GM19467 (cell line): Measurements from ENCODE around the gene RABEP2.
"Not testable (repeated sequence)": the region's sequence is repeated elsewhere in the genome, so short reads cannot be mapped to it uniquely, and the experiment has no call there.

ENCODE experiments used
- ATAC-seq: cut with Tn5 transposase; IDR thresholded peaks from one replicate; pipeline ENCODE4 v1.9.1; 2021; ENCODE audit warnings: mild to moderate bottlenecking, moderate library complexity; ENCODE audit not compliant: unreplicated experiment

Gene RABEP2

GRCh38 chr16:28933171-28933570 is 8.1 kb upstream of the RABEP2 start:
- no peak for ATAC-seq

DNA sequence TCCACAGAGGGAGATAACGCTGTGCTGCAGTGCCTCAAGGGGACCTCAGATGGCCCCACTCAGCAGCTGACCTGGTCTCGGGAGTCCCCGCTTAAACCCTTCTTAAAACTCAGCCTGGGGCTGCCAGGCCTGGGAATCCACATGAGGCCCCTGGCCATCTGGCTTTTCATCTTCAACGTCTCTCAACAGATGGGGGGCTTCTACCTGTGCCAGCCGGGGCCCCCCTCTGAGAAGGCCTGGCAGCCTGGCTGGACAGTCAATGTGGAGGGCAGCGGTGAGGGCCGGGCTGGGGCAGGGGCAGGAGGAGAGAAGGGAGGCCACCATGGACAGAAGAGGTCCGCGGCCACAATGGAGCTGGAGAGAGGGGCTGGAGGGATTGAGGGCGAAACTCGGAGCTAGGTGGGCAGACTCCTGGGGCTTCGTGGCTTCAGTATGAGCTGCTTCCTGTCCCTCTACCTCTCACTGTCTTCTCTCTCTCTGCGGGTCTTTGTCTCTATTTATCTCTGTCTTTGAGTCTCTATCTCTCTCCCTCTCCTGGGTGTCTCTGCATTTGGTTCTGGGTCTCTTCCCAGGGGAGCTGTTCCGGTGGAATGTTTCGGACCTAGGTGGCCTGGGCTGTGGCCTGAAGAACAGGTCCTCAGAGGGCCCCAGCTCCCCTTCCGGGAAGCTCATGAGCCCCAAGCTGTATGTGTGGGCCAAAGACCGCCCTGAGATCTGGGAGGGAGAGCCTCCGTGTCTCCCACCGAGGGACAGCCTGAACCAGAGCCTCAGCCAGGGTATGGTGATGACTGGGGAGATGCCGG is 7.5 kb upstream of the RABEP2 start:
- ATAC-seq = no peak

DNA sequence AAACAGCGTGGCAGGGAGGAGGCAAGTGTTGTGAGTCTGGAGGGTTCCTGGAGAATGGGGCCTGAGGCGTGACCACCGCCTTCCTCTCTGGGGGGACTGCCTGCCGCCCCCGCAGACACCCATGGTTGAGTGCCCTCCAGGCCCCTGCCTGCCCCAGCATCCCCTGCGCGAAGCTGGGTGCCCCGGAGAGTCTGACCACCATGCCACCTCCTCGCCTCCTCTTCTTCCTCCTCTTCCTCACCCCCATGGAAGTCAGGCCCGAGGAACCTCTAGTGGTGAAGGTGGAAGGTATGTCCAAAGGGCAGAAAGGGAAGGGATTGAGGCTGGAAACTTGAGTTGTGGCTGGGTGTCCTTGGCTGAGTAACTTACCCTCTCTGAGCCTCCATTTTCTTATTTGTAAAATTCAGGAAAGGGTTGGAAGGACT is 6.8 kb upstream of the RABEP2 start, which contains the start of gene CD19:
Gene CD19, plus strand, starts transcription at position 171 of the 425 bp plus-strand sequence. Its CDS starts 30 bp downstream, at position 201.
- no peak for ATAC-seq

- ATAC-seq = no peak
Observed at GRCh38 chr16:28930652-28931051, 5.6 kb upstream of the RABEP2 start.

GRCh38 chr16:28930203-28930602 is 5.2 kb upstream of the RABEP2 start:
- ATAC-seq = no peak

- no peak for ATAC-seq
Observed at GRCh38 chr16:28927815-28928214, 2.8 kb upstream of the RABEP2 start.

DNA sequence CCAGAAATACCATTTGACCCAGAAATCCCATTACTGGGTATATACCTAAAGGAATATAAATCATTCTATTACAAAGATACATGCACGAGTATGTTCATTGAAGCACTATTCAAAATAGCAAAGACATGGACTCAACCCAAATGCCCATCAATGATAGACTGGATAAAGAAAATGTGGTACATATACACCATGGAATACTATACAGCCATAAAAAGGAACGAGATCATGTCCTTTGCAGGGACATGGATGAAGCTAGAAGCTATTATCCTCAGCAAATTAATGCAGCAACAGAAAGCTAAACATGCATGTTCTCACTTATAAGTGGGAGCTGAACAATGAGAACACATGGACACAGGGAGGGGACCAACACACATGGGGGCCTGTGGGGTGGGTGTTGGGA is 1.2 kb upstream of the RABEP2 start:
- not testable (repeated sequence) for ATAC-seq

DNA sequence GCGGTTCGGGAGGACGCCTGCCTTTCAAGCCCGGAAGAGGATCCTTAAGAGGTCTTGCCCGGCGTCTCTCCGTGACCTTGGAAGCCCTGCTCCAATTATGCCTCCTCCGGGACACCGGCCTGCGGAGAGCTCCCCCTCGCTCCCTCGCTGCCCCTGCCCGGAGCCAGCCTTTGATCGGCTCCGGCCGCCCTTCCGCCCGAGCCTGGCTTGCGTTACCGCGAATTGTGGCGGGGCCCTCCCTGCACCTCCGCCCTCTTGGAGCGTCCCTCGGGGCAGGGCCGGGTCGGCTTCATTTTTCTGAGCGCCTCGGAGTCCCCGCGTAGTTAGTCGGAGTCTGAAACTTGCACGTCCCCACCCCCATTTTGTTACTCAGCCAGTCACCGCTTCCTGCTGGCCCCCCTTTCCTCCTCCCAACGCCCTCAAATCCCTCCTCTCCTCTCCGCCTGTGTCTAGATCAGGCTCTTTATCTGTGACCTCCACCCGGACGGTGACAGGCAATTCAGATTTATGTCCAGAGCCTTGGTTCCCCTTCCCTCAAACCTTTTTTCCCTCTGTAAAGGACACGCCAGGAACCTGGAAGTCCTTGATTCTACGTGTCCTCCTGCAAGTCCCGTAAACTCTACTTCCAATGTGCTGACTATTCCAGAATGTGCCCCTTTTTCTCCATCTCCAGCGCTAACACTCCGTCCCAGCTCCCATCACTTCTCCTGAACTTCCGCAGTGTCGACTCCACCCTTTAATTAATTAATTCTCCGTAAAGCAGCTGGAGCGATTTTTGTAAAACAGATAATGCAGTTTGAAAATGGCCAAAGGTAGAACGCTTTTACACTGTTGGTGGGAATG is 569 bp upstream of the RABEP2 start:
- ATAC-seq = peak; percentile 34

GRCh38 chr16:28924399-28924761 is 658 bp downstream of the RABEP2 start:
- ATAC-seq = peak; percentile 13

DNA sequence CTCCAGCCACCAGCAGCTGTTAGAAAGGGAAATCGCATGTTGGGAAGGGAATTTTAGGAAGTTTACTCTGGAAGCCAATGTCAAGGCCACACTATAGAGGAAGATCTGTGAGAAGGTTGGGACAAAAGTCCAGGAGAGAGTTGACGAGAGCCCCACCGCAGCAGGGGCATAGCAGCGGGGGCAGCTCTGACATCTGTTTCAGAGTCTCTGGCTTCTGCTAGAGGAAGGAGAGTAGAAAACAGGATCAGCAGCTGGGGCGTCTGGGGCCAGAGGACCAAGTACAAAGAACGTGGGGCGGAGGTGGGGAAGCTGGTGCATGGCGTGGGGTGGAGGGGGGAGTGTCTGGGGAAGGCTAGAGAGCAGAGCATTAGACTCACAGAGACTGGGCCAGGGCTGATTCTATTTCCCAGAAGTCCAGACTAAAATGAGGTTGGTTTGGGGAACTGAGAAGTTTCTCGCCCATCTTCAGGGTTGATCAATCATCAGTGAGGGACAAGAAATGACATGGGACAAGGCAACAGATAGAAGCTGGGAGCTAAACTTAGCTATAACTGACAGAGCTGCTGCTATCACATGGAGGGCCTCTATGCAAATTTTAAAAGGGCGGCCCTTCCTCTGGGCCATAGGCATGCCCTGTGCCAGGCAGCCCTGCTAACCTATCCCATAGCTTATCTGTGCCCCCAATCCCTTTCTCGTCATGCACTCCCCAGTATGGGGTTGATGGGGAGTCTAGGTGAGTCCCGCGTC is 1.2 kb downstream of the RABEP2 start:
- peak; percentile 48 for ATAC-seq

DNA sequence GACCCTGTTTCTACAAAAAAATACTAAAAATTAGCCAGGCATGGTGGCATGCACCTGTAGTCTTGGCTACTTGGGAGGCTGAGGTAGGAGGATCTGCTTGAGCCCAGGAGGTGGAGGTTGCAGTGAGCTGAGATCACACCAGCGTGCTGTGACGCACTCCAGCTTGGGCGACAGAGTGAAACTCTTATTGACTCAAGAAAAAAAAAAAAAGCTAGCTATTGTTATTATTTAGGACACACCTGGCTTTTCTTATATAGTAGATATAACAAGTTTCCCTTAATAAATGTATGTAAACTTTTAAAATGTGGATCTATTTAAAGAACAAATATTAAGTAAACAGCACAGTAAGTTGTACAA is 1.8 kb downstream of the RABEP2 start:
- no peak for ATAC-seq

- ATAC-seq = no peak
Observed at GRCh38 chr16:28918698-28919097, 6.3 kb downstream of the RABEP2 start.

DNA sequence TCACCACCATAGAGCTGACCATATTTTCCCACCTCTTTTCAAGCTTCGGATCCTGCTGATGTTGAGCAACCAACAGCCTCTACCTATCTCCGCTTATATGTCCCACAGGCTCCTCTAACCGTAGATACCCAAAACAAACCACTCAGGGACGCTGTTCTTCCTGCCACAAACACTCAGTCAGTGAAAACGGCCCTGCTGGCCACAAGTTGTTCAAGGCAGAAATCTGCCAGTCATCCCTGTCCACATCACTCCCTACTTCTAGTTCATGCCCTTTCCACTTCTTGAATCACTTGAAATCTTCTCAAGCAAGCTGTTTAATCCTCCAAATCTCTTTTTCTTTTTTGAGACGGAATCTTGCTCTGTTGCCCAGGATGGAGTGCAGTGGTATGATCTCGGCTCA is 7.9 kb downstream of the RABEP2 start:
- ATAC-seq = no peak

- ATAC-seq = no peak
Observed at GRCh38 chr16:28915181-28915580, 9.9 kb downstream of the RABEP2 start.

GRCh38 chr16:28913946-28914724 is 10.9 kb downstream of the RABEP2 start:
- ATAC-seq = no peak

DNA sequence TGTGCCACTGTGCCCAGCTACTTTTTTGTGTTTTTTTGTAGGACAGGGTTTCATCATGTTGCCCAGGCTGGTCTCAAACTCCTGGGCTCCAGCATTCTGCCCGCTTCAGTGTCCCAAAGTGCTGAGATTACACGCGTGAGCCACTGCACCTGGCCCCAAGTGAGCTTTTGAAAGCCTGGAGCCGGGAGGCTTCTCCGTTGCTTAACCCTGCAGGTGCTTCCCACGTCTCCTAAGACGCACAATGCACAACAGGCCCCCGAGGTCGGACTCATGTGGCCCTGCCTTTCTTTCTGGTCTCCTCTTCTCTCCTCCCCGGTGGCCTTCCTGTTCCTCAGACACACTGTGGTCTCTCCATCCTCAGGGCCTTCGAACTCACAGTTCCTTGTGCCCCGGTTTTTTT is 12.5 kb downstream of the RABEP2 start:
- ATAC-seq = no peak

- ATAC-seq = no peak
Observed at GRCh38 chr16:28910086-28911031, 14.7 kb downstream of the RABEP2 start.

- no peak for ATAC-seq
Observed at GRCh38 chr16:28905800-28906372, 19.2 kb downstream of the RABEP2 start.

DNA sequence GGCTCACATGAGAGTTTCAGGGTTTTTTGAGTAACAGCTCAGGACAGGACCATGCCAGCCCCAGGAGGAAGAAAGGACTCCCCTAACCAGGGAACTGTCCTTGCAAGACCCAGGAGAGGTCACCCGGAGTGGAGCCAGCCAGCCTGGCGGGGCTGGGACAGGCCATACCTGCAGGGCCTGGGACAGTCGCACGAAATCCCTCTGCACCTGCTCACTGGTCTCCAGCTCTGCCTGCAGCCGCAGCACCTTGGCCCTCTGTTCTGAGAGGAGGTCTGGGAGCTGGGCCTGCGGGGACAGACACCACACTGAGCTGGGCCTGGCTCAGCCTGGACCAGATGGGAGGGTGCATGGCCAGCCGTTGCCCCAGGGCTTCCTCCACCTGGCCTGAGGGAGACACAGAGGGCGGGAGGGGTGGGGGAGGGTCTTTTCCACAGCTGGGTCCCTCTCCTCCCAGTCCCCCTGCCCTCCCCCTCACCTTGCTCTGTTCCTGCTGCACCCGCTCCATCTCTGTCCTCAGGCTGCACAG is 19.7 kb downstream of the RABEP2 start:
- ATAC-seq = no peak
